ENCODE measurements around the gene ST6GALNAC3.

DNA sequence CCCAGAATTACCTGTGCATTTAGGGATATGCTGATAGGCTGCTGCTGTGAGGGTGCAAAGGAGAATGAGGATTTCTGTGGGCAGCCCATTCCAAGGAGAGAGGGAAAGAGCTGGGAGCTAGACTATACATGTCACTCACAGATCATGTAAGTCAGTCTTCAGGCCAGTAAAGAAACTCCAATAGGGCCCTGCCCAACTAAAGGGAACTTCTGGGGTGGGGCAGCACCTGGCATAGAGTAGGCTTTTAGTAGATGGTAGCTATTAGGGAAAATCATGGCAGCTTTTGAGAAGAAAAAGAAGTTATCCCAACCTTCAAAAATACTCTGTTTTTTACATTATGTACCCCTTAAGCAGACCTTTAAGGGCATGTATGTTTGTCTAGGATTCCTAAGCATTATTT lies 89.6 kb downstream of the ST6GALNAC3 start:
- TF ChIP-seq POLR2AphosphoS5 (IDR thresholded peaks at IDR 0.05; ENCODE audit: low read depth, low read length) (no peak), POLR2A (IDR thresholded peaks at IDR 0.05; ENCODE audit: low read depth, low read length) (no peak), TAF1 (IDR thresholded peaks at IDR 0.05; ENCODE audit: borderline replicate concordance, low read depth, low read length) (no peak)
